Measurements from ENCODE around the gene ZCCHC8.

The ZCCHC8 gene

DNA sequence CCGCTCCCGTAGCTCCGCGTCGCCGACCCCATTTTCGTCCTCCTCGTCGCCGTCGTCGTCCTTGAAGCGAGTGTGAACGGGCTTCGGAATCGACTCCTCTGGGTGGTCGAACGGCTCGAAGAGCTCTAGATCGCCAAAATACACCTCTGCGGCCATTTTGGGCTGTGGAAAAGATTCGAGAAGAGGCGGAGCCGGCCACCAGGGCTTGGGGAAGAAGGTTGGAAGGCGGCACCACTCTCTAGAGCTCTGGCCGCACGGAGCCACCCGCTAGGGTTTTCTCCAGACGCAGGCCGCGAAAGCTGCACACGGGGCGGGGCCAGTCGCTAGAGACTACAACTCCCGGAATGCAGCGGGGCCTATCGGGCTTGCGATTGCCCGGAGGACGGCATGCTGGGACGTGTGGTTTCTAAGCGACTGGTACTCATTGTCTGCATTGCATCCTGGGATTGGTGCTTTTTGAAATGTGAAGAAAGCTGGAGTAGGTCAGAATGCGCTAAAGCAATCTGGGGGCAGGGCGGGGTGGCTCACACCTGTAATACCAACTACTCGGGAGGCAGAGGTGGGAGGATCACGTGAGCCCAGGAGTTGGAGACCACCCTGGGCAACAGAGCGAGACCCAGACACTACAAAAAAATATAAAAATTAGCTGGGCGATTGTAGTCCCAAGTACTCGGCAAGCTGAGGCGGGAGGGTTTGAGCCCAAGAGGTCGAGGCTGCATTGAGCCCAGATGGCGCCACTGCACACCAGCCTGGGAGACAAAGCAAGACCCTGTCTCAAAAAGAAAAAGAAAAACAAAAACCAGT, at the start of gene ZCCHC8:
TSS of gene ZCCHC8 (minus strand) at position 248 of the 804 bp plus-strand sequence. CDS start at position 156, 92 bp downstream.
- TF ChIP-seq, protein P1, sequence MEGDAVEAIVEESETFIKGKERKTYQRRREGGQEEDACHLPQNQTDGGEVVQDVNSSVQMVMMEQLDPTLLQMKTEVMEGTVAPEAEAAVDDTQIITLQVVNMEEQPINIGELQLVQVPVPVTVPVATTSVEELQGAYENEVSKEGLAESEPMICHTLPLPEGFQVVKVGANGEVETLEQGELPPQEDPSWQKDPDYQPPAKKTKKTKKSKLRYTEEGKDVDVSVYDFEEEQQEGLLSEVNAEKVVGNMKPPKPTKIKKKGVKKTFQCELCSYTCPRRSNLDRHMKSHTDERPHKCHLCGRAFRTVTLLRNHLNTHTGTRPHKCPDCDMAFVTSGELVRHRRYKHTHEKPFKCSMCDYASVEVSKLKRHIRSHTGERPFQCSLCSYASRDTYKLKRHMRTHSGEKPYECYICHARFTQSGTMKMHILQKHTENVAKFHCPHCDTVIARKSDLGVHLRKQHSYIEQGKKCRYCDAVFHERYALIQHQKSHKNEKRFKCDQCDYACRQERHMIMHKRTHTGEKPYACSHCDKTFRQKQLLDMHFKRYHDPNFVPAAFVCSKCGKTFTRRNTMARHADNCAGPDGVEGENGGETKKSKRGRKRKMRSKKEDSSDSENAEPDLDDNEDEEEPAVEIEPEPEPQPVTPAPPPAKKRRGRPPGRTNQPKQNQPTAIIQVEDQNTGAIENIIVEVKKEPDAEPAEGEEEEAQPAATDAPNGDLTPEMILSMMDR (IDR thresholded peaks at IDR 0.05; ENCODE audit: poor library complexity, severe bottlenecking): peak; percentile 12
- Histone ChIP-seq H3K36me3 (ENCODE audit: low read depth) (peaks cover 58% of the 10 kb centered on the region), H3K9me3 (ENCODE audit: severe bottlenecking) (no peaks in the 10 kb centered on the region), H3K4me3 (ENCODE audit: severe bottlenecking) (peak within 1 kb of the TSS; percentile 65), H3K27ac (ENCODE audit: poor library complexity, severe bottlenecking) (peak within 1 kb of the TSS; percentile 90), H3K27me3 (ENCODE audit: insufficient read depth, poor library complexity, severe bottlenecking) (no peaks in the 10 kb centered on the region), H3K4me1 (ENCODE audit: insufficient read depth, poor library complexity, severe bottlenecking) (peaks cover 10% of the 10 kb centered on the region)
- ATAC-seq (ENCODE audit: low read depth) (peak; percentile 95), DNase-seq (ENCODE audit: low spot score) (peak; percentile 98)

DNA sequence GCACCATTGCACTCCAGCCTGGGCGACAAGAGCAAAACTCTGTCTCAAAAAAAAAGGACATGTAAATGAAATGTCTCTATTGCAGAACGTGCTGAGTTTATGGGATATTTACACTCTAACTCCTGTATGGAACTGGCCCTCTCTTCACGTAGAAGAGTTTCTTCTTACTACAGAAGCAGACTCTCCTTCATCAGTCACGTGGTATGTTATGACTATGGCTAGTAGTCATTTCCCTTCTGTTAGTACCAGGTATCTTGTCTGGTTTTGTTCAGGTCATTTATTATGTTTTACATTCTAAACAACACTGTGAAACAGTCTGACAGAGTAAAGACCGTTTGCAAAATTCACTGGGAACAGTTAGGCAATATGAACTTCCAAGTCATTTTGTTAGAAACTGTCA, 46.6 kb upstream of the ZCCHC8 start:
- ATAC-seq (ENCODE audit: low read depth) (peak; percentile 58), DNase-seq (ENCODE audit: low spot score) (no peak)
- Histone ChIP-seq H3K9me3 (ENCODE audit: severe bottlenecking) (no peaks in the 10 kb centered on the region), H3K27ac (ENCODE audit: poor library complexity, severe bottlenecking) (peak overlapping the region; percentile 7), H3K27me3 (ENCODE audit: insufficient read depth, poor library complexity, severe bottlenecking) (no peaks in the 10 kb centered on the region), H3K4me3 (ENCODE audit: severe bottlenecking) (no peak overlapping the region), H3K4me1 (ENCODE audit: insufficient read depth, poor library complexity, severe bottlenecking) (no peaks in the 10 kb centered on the region), H3K36me3 (ENCODE audit: low read depth) (peaks cover 99% of the 10 kb centered on the region)
- TF ChIP-seq, protein P1 (IDR thresholded peaks at IDR 0.05; ENCODE audit: poor library complexity, severe bottlenecking): no peak

DNA sequence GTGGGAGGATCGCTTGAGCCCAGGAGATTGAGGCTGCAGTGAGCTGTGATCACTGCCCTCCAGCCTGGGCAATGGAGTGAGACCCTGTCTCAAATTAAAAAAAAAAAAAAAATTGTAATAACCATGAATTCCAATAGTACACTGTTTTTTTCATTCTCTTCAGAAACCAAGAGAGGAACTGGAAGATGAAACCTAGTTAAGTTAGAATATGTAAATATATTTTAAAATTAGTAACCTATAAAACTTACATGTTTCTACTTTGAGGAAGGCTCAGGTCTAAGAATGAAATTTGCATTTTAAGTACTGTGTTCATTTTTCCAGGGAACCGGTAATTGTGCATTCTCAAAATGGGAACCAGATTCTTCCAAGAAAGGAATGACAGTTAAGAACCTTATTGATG, 45.1 kb upstream of the ZCCHC8 start:
- no peaks in the 10 kb centered on the region for H3K9me3 ChIP-seq (ENCODE audit: severe bottlenecking)
- no peaks in the 10 kb centered on the region for H3K27me3 ChIP-seq (ENCODE audit: insufficient read depth, poor library complexity, severe bottlenecking)
- H3K4me3 ChIP-seq (ENCODE audit: severe bottlenecking): no peak overlapping the region
- DNase-seq (ENCODE audit: low spot score): no peak
- no peak for ATAC-seq (ENCODE audit: low read depth)
- TF ChIP-seq, protein P1 (IDR thresholded peaks at IDR 0.05; ENCODE audit: poor library complexity, severe bottlenecking): no peak
- H3K36me3 ChIP-seq (ENCODE audit: low read depth): peaks cover 95% of the 10 kb centered on the region
- H3K4me1 ChIP-seq (ENCODE audit: insufficient read depth, poor library complexity, severe bottlenecking): no peaks in the 10 kb centered on the region
- H3K27ac ChIP-seq (ENCODE audit: poor library complexity, severe bottlenecking): no peak overlapping the region

DNA sequence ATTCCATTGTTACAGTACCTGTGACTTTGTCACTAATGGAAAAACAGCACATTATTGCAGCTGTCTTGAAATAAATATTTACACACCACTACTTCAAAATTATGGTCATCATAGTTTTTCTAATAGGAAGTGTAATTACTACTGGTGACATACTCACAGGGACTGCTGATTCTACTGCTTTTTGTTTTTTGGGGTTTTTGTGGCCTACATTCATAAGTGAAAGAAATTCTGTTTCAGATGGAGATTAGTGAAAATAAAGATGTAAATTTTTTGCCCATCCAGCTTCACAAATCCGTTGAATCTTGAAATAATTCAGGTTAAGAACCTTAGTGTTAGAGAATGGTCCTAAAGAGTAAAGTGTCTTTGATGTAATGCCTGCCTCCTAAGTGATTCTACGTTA, 43.8 kb upstream of the ZCCHC8 start:
- TF ChIP-seq, protein P1 (IDR thresholded peaks at IDR 0.05; ENCODE audit: poor library complexity, severe bottlenecking): no peak
- H3K4me1 ChIP-seq (ENCODE audit: insufficient read depth, poor library complexity, severe bottlenecking): no peaks in the 10 kb centered on the region
- ATAC-seq (ENCODE audit: low read depth): no peak
- no peak overlapping the region for H3K4me3 ChIP-seq (ENCODE audit: severe bottlenecking)
- no peak overlapping the region for H3K27ac ChIP-seq (ENCODE audit: poor library complexity, severe bottlenecking)
- peaks cover 94% of the 10 kb centered on the region for H3K36me3 ChIP-seq (ENCODE audit: low read depth)
- DNase-seq (ENCODE audit: low spot score): no peak
- H3K9me3 ChIP-seq (ENCODE audit: severe bottlenecking): no peaks in the 10 kb centered on the region
- H3K27me3 ChIP-seq (ENCODE audit: insufficient read depth, poor library complexity, severe bottlenecking): no peaks in the 10 kb centered on the region

DNA sequence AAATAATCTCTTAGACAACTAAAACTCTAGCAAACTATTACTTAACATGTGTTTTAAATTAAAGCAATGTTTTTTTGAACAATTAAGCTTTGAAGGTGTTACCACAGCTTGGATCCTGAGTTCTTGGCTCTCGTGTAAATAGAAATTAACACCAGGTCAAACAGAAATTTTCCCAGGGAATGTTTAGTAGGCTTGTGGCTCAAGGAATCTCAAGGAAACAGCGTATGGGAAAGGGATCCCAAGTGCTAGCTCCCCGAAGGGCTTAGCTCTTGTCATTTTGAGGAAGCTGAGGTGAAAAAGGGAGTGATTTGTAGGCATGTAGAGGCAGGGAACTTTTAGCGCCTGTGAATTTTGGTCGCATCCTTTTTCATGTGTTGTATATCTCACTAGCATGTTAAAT, 37.8 kb upstream of the ZCCHC8 start:
- H3K4me3 ChIP-seq (ENCODE audit: severe bottlenecking): no peak overlapping the region
- TF ChIP-seq, protein P1 (IDR thresholded peaks at IDR 0.05; ENCODE audit: poor library complexity, severe bottlenecking): no peak
- H3K9me3 ChIP-seq (ENCODE audit: severe bottlenecking): no peaks in the 10 kb centered on the region
- no peak overlapping the region for H3K27ac ChIP-seq (ENCODE audit: poor library complexity, severe bottlenecking)
- DNase-seq (ENCODE audit: low spot score): no peak
- H3K4me1 ChIP-seq (ENCODE audit: insufficient read depth, poor library complexity, severe bottlenecking): no peaks in the 10 kb centered on the region
- peaks cover 89% of the 10 kb centered on the region for H3K36me3 ChIP-seq (ENCODE audit: low read depth)
- no peaks in the 10 kb centered on the region for H3K27me3 ChIP-seq (ENCODE audit: insufficient read depth, poor library complexity, severe bottlenecking)
- no peak for ATAC-seq (ENCODE audit: low read depth)
